Measurements from ENCODE around the gene ADSS1.

DNA sequence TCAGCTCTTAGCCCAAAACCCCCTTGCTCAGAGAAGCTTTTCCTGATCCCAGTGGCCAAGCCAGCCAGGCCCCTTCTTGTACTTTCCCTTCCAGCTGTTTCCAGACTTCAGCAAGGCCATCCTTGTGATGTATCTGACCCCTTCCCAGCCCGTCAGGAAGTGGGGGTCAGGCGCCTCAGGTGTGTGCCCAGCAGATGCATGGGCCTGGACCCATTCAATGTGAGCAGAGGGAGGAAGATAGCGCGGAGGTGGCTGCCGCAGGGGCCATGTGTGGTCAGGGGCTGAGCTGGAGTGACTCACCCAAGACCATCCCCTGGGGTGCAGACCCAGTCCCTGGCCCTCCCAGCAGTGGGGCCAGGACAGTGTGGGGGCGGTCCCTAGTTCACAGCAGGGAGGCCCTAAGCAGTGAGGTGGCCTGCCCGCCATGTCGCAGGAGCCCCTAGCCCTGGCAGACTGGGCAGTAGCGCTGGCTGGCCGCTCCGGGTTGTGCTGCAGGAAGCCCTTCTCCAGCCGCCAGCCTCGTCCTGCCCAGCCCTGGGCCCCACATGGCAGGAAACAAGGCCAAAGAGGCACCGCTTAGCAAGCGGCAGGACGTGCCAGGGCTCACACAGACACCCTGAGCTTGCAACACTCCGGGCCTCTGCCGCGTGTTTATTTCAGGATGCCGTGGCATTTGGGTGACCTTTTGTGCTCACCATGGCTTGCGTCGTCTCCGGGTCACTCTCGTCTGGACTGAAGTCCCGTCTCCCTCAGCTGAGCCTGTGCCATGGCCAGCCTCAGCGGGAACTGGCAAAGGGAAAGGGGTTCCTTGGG, 12.0 kb downstream of the ADSS1 start:
- no peak for TF ChIP-seq EZH2 (IDR thresholded peaks at IDR 0.05; ENCODE audit: borderline replicate concordance, low read depth, low read length, poor library complexity, severe bottlenecking)
- TF ChIP-seq, protein P1, sequence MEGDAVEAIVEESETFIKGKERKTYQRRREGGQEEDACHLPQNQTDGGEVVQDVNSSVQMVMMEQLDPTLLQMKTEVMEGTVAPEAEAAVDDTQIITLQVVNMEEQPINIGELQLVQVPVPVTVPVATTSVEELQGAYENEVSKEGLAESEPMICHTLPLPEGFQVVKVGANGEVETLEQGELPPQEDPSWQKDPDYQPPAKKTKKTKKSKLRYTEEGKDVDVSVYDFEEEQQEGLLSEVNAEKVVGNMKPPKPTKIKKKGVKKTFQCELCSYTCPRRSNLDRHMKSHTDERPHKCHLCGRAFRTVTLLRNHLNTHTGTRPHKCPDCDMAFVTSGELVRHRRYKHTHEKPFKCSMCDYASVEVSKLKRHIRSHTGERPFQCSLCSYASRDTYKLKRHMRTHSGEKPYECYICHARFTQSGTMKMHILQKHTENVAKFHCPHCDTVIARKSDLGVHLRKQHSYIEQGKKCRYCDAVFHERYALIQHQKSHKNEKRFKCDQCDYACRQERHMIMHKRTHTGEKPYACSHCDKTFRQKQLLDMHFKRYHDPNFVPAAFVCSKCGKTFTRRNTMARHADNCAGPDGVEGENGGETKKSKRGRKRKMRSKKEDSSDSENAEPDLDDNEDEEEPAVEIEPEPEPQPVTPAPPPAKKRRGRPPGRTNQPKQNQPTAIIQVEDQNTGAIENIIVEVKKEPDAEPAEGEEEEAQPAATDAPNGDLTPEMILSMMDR (conservative IDR thresholded peaks at IDR 0.05; ENCODE audit: low read depth, low read length): no peak
